HEK293 (cell line): Measurements from ENCODE around the gene INVS.

ENCODE experiments used
- HOXA7 ChIP-seq: sonication (generic); formaldehyde crosslinking; IDR thresholded peaks from 2 replicates; pipeline ENCODE4 v1.8.1; 2022; ENCODE audit warnings: missing genetic modification reagents, borderline replicate concordance
- KLF16 ChIP-seq: fragments of 450-650 bp; formaldehyde crosslinking; IDR thresholded peaks from 2 replicates; pipeline ENCODE4 v1.5.1; 2017; ENCODE audit warnings: missing biosample characterization, missing genetic modification characterization
- KLF8 ChIP-seq: fragments of 450-650 bp; formaldehyde crosslinking; IDR thresholded peaks from 2 replicates; pipeline ENCODE4 v1.5.1; 2016; ENCODE audit warnings: missing biosample characterization, missing genetic modification characterization
- YY1 ChIP-seq: fragments of 450-650 bp; formaldehyde crosslinking; IDR thresholded peaks from 2 replicates; pipeline ENCODE4 v1.5.1; 2018; ENCODE audit warnings: missing biosample characterization, missing genetic modification characterization
- ZNF169 ChIP-seq: fragments of 450-650 bp; formaldehyde crosslinking; IDR thresholded peaks from 2 replicates; pipeline ENCODE4 v1.5.1; 2016; ENCODE audit warnings: missing biosample characterization, missing genetic modification characterization
- ZXDB ChIP-seq: fragments of 450-650 bp; formaldehyde crosslinking; IDR thresholded peaks from 2 replicates; pipeline ENCODE4 v1.5.1; 2016; ENCODE audit warnings: missing biosample characterization, missing genetic modification characterization
- TF ChIP-seq, protein P1 (sequence below): fragments of 450-650 bp; formaldehyde crosslinking; IDR thresholded peaks from 2 replicates; pipeline ENCODE4 v1.5.1; 2016; ENCODE audit warnings: missing biosample characterization, missing genetic modification characterization
- TF ChIP-seq, protein P2 (sequence below): fragments of 450-650 bp; formaldehyde crosslinking; IDR thresholded peaks from 2 replicates; pipeline ENCODE4 v1.5.1; 2016; ENCODE audit warnings: missing biosample characterization, missing genetic modification characterization

DNA sequence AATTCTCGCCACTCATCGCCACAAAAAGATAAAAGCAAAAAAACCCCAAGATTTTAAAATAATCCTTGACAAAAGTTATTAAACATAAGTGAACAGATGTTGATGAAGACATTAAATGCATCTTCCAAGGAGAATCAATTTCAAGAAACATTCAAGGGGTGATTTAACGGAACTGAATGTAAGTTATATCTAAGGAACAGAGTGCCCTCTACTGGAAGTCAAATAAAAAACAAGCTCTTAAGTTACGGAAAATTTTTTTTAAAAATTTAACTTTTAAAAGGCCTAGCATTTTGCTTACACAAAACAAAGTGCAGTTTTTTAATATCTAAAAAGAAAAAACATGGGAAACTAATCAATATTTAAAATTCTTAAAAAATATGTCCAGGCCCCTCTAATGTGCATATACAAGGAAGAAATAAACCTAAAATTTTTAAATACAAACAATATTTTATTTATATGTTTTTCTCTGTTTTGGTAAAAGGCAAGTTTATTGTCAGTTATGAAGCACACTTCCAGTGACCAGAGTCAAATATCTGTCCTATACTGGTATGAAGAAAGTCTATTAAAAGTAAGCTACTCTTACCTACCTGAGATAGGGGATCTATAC is 225.7 kb downstream of the INVS start:
- no peak for TF ChIP-seq KLF16 (tag by site-specific recombination)
- TF ChIP-seq, protein P1, sequence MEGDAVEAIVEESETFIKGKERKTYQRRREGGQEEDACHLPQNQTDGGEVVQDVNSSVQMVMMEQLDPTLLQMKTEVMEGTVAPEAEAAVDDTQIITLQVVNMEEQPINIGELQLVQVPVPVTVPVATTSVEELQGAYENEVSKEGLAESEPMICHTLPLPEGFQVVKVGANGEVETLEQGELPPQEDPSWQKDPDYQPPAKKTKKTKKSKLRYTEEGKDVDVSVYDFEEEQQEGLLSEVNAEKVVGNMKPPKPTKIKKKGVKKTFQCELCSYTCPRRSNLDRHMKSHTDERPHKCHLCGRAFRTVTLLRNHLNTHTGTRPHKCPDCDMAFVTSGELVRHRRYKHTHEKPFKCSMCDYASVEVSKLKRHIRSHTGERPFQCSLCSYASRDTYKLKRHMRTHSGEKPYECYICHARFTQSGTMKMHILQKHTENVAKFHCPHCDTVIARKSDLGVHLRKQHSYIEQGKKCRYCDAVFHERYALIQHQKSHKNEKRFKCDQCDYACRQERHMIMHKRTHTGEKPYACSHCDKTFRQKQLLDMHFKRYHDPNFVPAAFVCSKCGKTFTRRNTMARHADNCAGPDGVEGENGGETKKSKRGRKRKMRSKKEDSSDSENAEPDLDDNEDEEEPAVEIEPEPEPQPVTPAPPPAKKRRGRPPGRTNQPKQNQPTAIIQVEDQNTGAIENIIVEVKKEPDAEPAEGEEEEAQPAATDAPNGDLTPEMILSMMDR: no peak
- no peak for TF ChIP-seq KLF8 (tag by site-specific recombination)
- no peak for TF ChIP-seq YY1 (tag by site-specific recombination)
- no peak for TF ChIP-seq ZXDB (tag by site-specific recombination)
- TF ChIP-seq ZNF169: no peak
- TF ChIP-seq HOXA7 (CRISPR knock-in tag): no peak
- TF ChIP-seq, protein P2, sequence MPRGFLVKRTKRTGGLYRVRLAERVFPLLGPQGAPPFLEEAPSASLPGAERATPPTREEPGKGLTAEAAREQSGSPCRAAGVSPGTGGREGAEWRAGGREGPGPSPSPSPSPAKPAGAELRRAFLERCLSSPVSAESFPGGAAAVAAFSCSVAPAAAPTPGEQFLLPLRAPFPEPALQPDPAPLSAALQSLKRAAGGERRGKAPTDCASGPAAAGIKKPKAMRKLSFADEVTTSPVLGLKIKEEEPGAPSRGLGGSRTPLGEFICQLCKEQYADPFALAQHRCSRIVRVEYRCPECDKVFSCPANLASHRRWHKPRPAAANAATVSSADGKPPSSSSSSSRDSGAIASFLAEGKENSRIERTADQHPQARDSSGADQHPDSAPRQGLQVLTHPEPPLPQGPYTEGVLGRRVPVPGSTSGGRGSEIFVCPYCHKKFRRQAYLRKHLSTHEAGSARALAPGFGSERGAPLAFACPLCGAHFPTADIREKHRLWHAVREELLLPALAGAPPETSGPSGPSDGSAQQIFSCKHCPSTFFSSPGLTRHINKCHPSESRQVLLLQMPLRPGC: no peak
